ENCODE data around the gene SPEN. TPM values are rescaled to one million over a fixed set of nuclear protein-coding genes. Genes with fewer than 3 reads are reported as not detected.

The SPEN gene
- total and polyA plus RNA-seq, 2 of the 13 experiments (the other 11 are each of a cell fraction or from before 2014, with no cell fraction given) = 4.8 to 14.0 TPM

- TF ChIP-seq STAT6 (CRISPR knock-in tag; IDR thresholded peaks at IDR 0.05; ENCODE audit: borderline replicate concordance) (0 out of 2 replicates have a peak, but pooled peaks have one; percentile 33), MYPOP (CRISPR knock-in tag; IDR thresholded peaks at IDR 0.05) (peak; percentile 88), ZUFSP (CRISPR knock-in tag; IDR thresholded peaks at IDR 0.05; ENCODE audit: borderline replicate concordance) (no peak), PHF5A (CRISPR knock-in tag; IDR thresholded peaks at IDR 0.05; ENCODE audit: low read depth, unreplicated experiment) (no peak), CCDC6 (CRISPR knock-in tag; IDR thresholded peaks at IDR 0.05) (peak; percentile 52; the same call in 1 of the 2 replicates), NKX3-1 (CRISPR knock-in tag; IDR thresholded peaks at IDR 0.05) (no peak), KAT8 (CRISPR knock-in tag; IDR thresholded peaks at IDR 0.05) (peak; percentile 60; the same call in 1 of the 2 replicates), HNRNPUL1 (IDR thresholded peaks at IDR 0.05; ENCODE audit: low read depth, low read length) (no peak), HCFC1 (IDR thresholded peaks at IDR 0.05; ENCODE audit: low read depth, low read length) (no peak), ZNF10 (CRISPR knock-in tag; IDR thresholded peaks at IDR 0.05; ENCODE audit: borderline replicate concordance, low read depth) (no peak), POLR2A (IDR thresholded peaks at IDR 0.05; ENCODE audit: insufficient read depth in 1 of 2, low read depth in 2 of 2, low read length in 2 of 2) (peak; percentile 55 to 85; a peak in 3 of 4 replicates), ZBTB42 (CRISPR knock-in tag; IDR thresholded peaks at IDR 0.05) (no peak), ATF4 (CRISPR knock-in tag; IDR thresholded peaks at IDR 0.05) (peak in 1 of 2 experiments; percentile 37; a peak in 1 of 4 replicates), ZNF296 (CRISPR knock-in tag; conservative IDR thresholded peaks at IDR 0.05) (0 out of 2 replicates have a peak, but pooled peaks have one; percentile 21), HIVEP1 (CRISPR knock-in tag; IDR thresholded peaks at IDR 0.05) (peak; percentile 97), JUND (CRISPR knock-in tag; IDR thresholded peaks at IDR 0.05) (0 out of 2 replicates have a peak, but pooled peaks have one; percentile 23), JUN (CRISPR knock-in tag; IDR thresholded peaks at IDR 0.05) (0 out of 2 replicates have a peak, but pooled peaks have one; percentile 15), THAP9 (CRISPR knock-in tag; IDR thresholded peaks at IDR 0.05; ENCODE audit: borderline replicate concordance) (peak; percentile 58; the same call in 1 of the 2 replicates), TARDBP (CRISPR knock-in tag; IDR thresholded peaks at IDR 0.05) (peak; percentile 64; the same call in 1 of the 2 replicates)
These were observed 1.6 kb downstream of the SPEN start (continued) for GRCh38 chr1:15848929-15849774.
